Activated naive CD4-positive, alpha-beta T cell (primary cell): Measurements from ENCODE around the gene GSTM4.
"Not testable (repeated sequence)": the region's sequence is repeated elsewhere in the genome, so short reads cannot be mapped to it uniquely, and the experiment has no call there.

ENCODE experiments used
- DNase-seq, 4 experiments: peaks; one replicate each; lab custom pipeline; 2025; lab: John Stamatoyannopoulos, UW

GSTM4 gene

GRCh38 chr1:109667452-109668122 lies 11.7 kb downstream of the GSTM4 start, which contains the start of gene GSTM2:
Gene GSTM2 (plus strand): TSS chr1:109668057. CDS start chr1:109668116, 59 bp downstream.
- peak; percentile 43 to 85 (median 72) for DNase-seq

- no peak for DNase-seq
Measured at GRCh38 chr1:109668123-109668775, 12.3 kb downstream of the GSTM4 start.

GRCh38 chr1:109669246-109669948 lies 13.5 kb downstream of the GSTM4 start:
- no peak for DNase-seq

GRCh38 chr1:109669949-109670302 lies 14.0 kb downstream of the GSTM4 start:
- DNase-seq: not testable (repeated sequence)

- no peak for DNase-seq
Measured at GRCh38 chr1:109671067-109671466, 15.2 kb downstream of the GSTM4 start.

- DNase-seq: not testable (repeated sequence)
Measured at GRCh38 chr1:109673861-109674260, 18.0 kb downstream of the GSTM4 start.

GRCh38 chr1:109676683-109677381 lies 20.9 kb downstream of the GSTM4 start:
- not testable (repeated sequence) for DNase-seq

- no peak for DNase-seq
Measured at GRCh38 chr1:109677459-109677858, 21.6 kb downstream of the GSTM4 start.

- not testable (repeated sequence) for DNase-seq
Measured at GRCh38 chr1:109678637-109679036, 22.7 kb downstream of the GSTM4 start.

GRCh38 chr1:109684777-109685176 lies 28.9 kb downstream of the GSTM4 start:
- DNase-seq: not testable (repeated sequence)

- not testable (repeated sequence) for DNase-seq
Measured at GRCh38 chr1:109685399-109685798, 29.5 kb downstream of the GSTM4 start.

GRCh38 chr1:109685890-109686289 lies 30.0 kb downstream of the GSTM4 start:
- not testable (repeated sequence) for DNase-seq

GRCh38 chr1:109687109-109687508 lies 31.2 kb downstream of the GSTM4 start:
- DNase-seq: not testable (repeated sequence)

- DNase-seq: peak; percentile 20 to 84 (median 56)
Measured at GRCh38 chr1:109687641-109688499, 32.0 kb downstream of the GSTM4 start, which contains the start of gene GSTM1. Gene GSTM1 (plus strand): TSS chr1:109687817. CDS start chr1:109687874, 57 bp downstream.

- no peak for DNase-seq
Measured at GRCh38 chr1:109689844-109690405, 34.0 kb downstream of the GSTM4 start.

- no peak for DNase-seq
Measured at GRCh38 chr1:109691759-109692158, 35.9 kb downstream of the GSTM4 start.

- DNase-seq: not testable (repeated sequence)
Measured at GRCh38 chr1:109694400-109694799, 38.5 kb downstream of the GSTM4 start.

- DNase-seq: not testable (repeated sequence)
Measured at GRCh38 chr1:109695138-109695537, 39.2 kb downstream of the GSTM4 start.

- DNase-seq: no peak
Measured at GRCh38 chr1:109697066-109697465, 41.2 kb downstream of the GSTM4 start.

GRCh38 chr1:109697861-109698260 lies 42.0 kb downstream of the GSTM4 start:
- DNase-seq: not testable (repeated sequence)

- not testable (repeated sequence) for DNase-seq
Measured at GRCh38 chr1:109702940-109703339, 47.0 kb downstream of the GSTM4 start.
